AG10803 (cell line): ENCODE data around the gene PCSK6.

Source experiments
- DNase-seq: peaks from one replicate; pipeline ENCODE4 v3.0.0; 2010; ENCODE audit warnings: low read depth
- H3K4me3 ChIP-seq: 2 replicates; pipeline ENCODE4 v1.5.1; 2011; ENCODE audit warnings: mild to moderate bottlenecking, low read length, control low read depth
- CTCF ChIP-seq: conservative IDR thresholded peaks from 2 replicates; pipeline ENCODE4 v1.5.1; 2011; ENCODE audit warnings: mild to moderate bottlenecking, low read length, control low read depth, inconsistent platforms

Gene PCSK6

GRCh38 chr15:101314336-101315125 lies 175.0 kb downstream of the PCSK6 start:
- no peak for TF ChIP-seq CTCF
- no peak for DNase-seq
- no peak overlapping the region for H3K4me3 ChIP-seq

GRCh38 chr15:101313041-101313761 lies 176.3 kb downstream of the PCSK6 start:
- DNase-seq = no peak
- no peak for TF ChIP-seq CTCF
- H3K4me3 ChIP-seq = no peak overlapping the region

GRCh38 chr15:101310508-101310907 lies 179.0 kb downstream of the PCSK6 start:
- no peak for DNase-seq
- no peak for TF ChIP-seq CTCF
- H3K4me3 ChIP-seq = no peak overlapping the region

GRCh38 chr15:101310161-101310480 lies 179.4 kb downstream of the PCSK6 start:
- no peak for TF ChIP-seq CTCF
- no peak overlapping the region for H3K4me3 ChIP-seq
- no peak for DNase-seq

- no peak overlapping the region for H3K4me3 ChIP-seq
- TF ChIP-seq CTCF = no peak
- DNase-seq = no peak
These were observed 179.9 kb downstream of the PCSK6 start for GRCh38 chr15:101309436-101310160.

GRCh38 chr15:101308604-101309435 lies 180.7 kb downstream of the PCSK6 start:
- DNase-seq = no peak
- H3K4me3 ChIP-seq = no peak overlapping the region
- no peak for TF ChIP-seq CTCF
